SK-N-SH (cell line): Measurements from ENCODE around the gene ARHGEF19.

Source experiments
- CHD2 ChIP-seq: fragments of 150-350 bp; IDR thresholded peaks from 2 replicates; pipeline ENCODE4 v1.6.1; 2018; ENCODE audit warnings: low read length; ENCODE audit not compliant: partially characterized antibody
- EP300 ChIP-seq, 2 experiments: IDR thresholded peaks; 2 replicates each; pipeline versions ENCODE4 v1.4.0 to v1.6.1; 2012; ENCODE audit warnings: borderline replicate concordance in 1 of 2, low read depth in 1 of 2, low read length in 1 of 2
- YY1 ChIP-seq: IDR thresholded peaks from 2 replicates; pipeline ENCODE4 v1.4.0; 2012; ENCODE audit warnings: low read depth, mild to moderate bottlenecking
- TF ChIP-seq, protein P1 (sequence below): IDR thresholded peaks from 2 replicates; pipeline ENCODE4 v1.6.1; 2012; ENCODE audit warnings: mild to moderate bottlenecking, low read depth, low read length, moderate library complexity
- TF ChIP-seq, protein P2 (sequence below): fragments of 200-600 bp; sonication (generic); IDR thresholded peaks from 2 replicates; pipeline ENCODE4 v1.6.1; 2017; ENCODE audit warnings: antibody characterized with exemption, mild to moderate bottlenecking, moderate library complexity

GRCh38 chr1:16151196-16151994 is 61.1 kb downstream of the ARHGEF19 start:
- TF ChIP-seq, protein P1, sequence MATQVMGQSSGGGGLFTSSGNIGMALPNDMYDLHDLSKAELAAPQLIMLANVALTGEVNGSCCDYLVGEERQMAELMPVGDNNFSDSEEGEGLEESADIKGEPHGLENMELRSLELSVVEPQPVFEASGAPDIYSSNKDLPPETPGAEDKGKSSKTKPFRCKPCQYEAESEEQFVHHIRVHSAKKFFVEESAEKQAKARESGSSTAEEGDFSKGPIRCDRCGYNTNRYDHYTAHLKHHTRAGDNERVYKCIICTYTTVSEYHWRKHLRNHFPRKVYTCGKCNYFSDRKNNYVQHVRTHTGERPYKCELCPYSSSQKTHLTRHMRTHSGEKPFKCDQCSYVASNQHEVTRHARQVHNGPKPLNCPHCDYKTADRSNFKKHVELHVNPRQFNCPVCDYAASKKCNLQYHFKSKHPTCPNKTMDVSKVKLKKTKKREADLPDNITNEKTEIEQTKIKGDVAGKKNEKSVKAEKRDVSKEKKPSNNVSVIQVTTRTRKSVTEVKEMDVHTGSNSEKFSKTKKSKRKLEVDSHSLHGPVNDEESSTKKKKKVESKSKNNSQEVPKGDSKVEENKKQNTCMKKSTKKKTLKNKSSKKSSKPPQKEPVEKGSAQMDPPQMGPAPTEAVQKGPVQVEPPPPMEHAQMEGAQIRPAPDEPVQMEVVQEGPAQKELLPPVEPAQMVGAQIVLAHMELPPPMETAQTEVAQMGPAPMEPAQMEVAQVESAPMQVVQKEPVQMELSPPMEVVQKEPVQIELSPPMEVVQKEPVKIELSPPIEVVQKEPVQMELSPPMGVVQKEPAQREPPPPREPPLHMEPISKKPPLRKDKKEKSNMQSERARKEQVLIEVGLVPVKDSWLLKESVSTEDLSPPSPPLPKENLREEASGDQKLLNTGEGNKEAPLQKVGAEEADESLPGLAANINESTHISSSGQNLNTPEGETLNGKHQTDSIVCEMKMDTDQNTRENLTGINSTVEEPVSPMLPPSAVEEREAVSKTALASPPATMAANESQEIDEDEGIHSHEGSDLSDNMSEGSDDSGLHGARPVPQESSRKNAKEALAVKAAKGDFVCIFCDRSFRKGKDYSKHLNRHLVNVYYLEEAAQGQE = no peak
- TF ChIP-seq CHD2 (no peak), YY1 (no peak), EP300 (IDR thresholded peaks at IDR 0.05; ENCODE audit: borderline replicate concordance in 1 of 2, low read depth in 1 of 2, low read length in 1 of 2) (peak in 1 of 2 experiments; percentile 34; a peak in 1 of 4 replicates)
- TF ChIP-seq, protein P2, sequence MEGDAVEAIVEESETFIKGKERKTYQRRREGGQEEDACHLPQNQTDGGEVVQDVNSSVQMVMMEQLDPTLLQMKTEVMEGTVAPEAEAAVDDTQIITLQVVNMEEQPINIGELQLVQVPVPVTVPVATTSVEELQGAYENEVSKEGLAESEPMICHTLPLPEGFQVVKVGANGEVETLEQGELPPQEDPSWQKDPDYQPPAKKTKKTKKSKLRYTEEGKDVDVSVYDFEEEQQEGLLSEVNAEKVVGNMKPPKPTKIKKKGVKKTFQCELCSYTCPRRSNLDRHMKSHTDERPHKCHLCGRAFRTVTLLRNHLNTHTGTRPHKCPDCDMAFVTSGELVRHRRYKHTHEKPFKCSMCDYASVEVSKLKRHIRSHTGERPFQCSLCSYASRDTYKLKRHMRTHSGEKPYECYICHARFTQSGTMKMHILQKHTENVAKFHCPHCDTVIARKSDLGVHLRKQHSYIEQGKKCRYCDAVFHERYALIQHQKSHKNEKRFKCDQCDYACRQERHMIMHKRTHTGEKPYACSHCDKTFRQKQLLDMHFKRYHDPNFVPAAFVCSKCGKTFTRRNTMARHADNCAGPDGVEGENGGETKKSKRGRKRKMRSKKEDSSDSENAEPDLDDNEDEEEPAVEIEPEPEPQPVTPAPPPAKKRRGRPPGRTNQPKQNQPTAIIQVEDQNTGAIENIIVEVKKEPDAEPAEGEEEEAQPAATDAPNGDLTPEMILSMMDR = peak; percentile 18; the same call in 1 of the 2 replicates
